Endothelial cell of umbilical vein (primary cell): ENCODE data around the gene INS. TPM values are rescaled to one million over a fixed set of nuclear protein-coding genes. Genes with fewer than 3 reads are reported as not detected.

ENCODE experiments used
- BruUV-seq: library from RNA; stranded (reverse); fragments of 400-500 nt; replicated peaks from 2 replicates; lab custom pipeline; 2021; lab: Mats Ljungman, UMichigan
- CTCF ChIA-PET: fragments of 300-600, 350-600 bp; sonication (Branson Sonifier 250); formaldehyde crosslinking; loops from one replicate; lab custom pipeline; 2021; ENCODE audit warnings: antibody characterized with exemption, inconsistent platforms; lab: Charles Lee
- POLR2A ChIA-PET: fragments of 300-600, 350-600 bp; sonication (Branson Sonifier 250); formaldehyde crosslinking; loops from one replicate; lab custom pipeline; 2021; ENCODE audit warnings: antibody characterized with exemption, inconsistent platforms; lab: Charles Lee
- DNase-seq: peaks from one replicate; pipeline ENCODE4 v3.0.0-alpha.2; 2011; ENCODE audit warnings: low read depth, low spot score
- FAIRE-seq: peaks from 2 replicates; lab custom pipeline; 2011; peaks lifted over from hg19 to GRCh38; lab: Jason Lieb, UNC
- H2AFZ ChIP-seq: 2 replicates; pipeline ENCODE4 v1.6.0; 2012; ENCODE audit warnings: low read depth, low read length, control low read depth, inconsistent platforms
- H3K27ac ChIP-seq: 2 replicates; pipeline ENCODE4 v1.5.1; 2011; ENCODE audit warnings: low read depth, mild to moderate bottlenecking, control low read depth, low read length, moderate library complexity; ENCODE audit not compliant: insufficient read depth
- H3K27me3 ChIP-seq, 2 experiments: 2 replicates each; pipeline versions ENCODE4 v1.6.0 to v1.6.1; 2011; ENCODE audit warnings: low read length in 2 of 2, mixed read lengths in 1 of 2; ENCODE audit not compliant: control insufficient read depth in 2 of 2, insufficient read depth in 2 of 2
- H3K36me3 ChIP-seq, 2 experiments: 2 replicates in 1 of 2; 3 replicates in 1 of 2; pipeline ENCODE4 v1.5.1; 2011; ENCODE audit warnings: low read length in 2 of 2, mild to moderate bottlenecking in 1 of 2, moderate library complexity in 1 of 2; ENCODE audit not compliant: control insufficient read depth in 2 of 2, insufficient read depth in 2 of 2; ENCODE audit errors: extremely low read depth in 1 of 2
- H3K4me1 ChIP-seq: 3 replicates; pipeline ENCODE4 v1.5.1; 2011; ENCODE audit warnings: mild to moderate bottlenecking, low read length; ENCODE audit not compliant: control insufficient read depth, insufficient read depth; ENCODE audit errors: extremely low read depth
- H3K4me2 ChIP-seq: 2 replicates; pipeline ENCODE4 v1.6.1; 2011; ENCODE audit warnings: low read length, control low read depth, mixed read lengths; ENCODE audit not compliant: insufficient read depth
- H3K4me3 ChIP-seq, 3 experiments: fragments of 200-600 bp in 1 of 3; sonication (generic), shearing (Covaris generic) in 1 of 3; replicated peaks in 1 of 3; 2 replicates each; pipeline ENCODE4 v1.5.1; 2011 to 2016; ENCODE audit warnings: control low read depth in 3 of 3, low read length in 3 of 3, mild to moderate bottlenecking in 2 of 3, inconsistent platforms in 1 of 3, low read depth in 1 of 3, moderate library complexity in 1 of 3; ENCODE audit not compliant: insufficient read depth in 1 of 3
- H3K79me2 ChIP-seq: 2 replicates; pipeline ENCODE4 v1.6.0; 2012; ENCODE audit warnings: low read length, inconsistent platforms; ENCODE audit not compliant: control insufficient read depth, insufficient read depth
- H3K9ac ChIP-seq: replicated peaks from 2 replicates; pipeline ENCODE3; 2011; ENCODE audit warnings: low read length, control low read depth; ENCODE audit not compliant: insufficient read depth; ENCODE audit errors: extremely low read depth
- H3K9me1 ChIP-seq: replicated peaks from 3 replicates; pipeline ENCODE4 v1.6.0; 2011; ENCODE audit warnings: mild to moderate bottlenecking, low read length; ENCODE audit not compliant: control insufficient read depth, insufficient read depth; ENCODE audit errors: extremely low read depth
- H3K9me3 ChIP-seq: replicated peaks from 2 replicates; pipeline ENCODE4 v1.5.1; 2012; ENCODE audit warnings: low read length, inconsistent platforms; ENCODE audit not compliant: control insufficient read depth, insufficient read depth
- H4K20me1 ChIP-seq: replicated peaks from 2 replicates; pipeline ENCODE3; 2011; ENCODE audit warnings: mild to moderate bottlenecking, low read length; ENCODE audit not compliant: control insufficient read depth, insufficient read depth; ENCODE audit errors: extremely low read depth
- CTCF ChIP-seq, 2 donors: IDR thresholded peaks; 1 replicate in 1 of 2; 2 replicates in 1 of 2; pipeline ENCODE4 v1.5.1; 2011; ENCODE audit warnings: low read length in 2 of 2, mild to moderate bottlenecking in 2 of 2, moderate library complexity in 2 of 2, control low read depth in 1 of 2, inconsistent platforms in 1 of 2, low read depth in 1 of 2; ENCODE audit not compliant: insufficient read depth in 1 of 2; ENCODE audit errors: extremely low read depth in 1 of 2
- FOS ChIP-seq: IDR thresholded peaks from 2 replicates; pipeline ENCODE4 v1.6.1; 2011; ENCODE audit warnings: mild to moderate bottlenecking, low read length, moderate library complexity, borderline replicate concordance; ENCODE audit not compliant: insufficient read depth
- GATA2 ChIP-seq: IDR thresholded peaks from 2 replicates; pipeline ENCODE4 v1.7.0; 2011; ENCODE audit warnings: low read depth, mild to moderate bottlenecking, moderate library complexity, mixed read lengths, low read length; ENCODE audit not compliant: insufficient read length, insufficient read depth
- JUN ChIP-seq: IDR thresholded peaks from 2 replicates; pipeline ENCODE4 v1.6.1; 2011; ENCODE audit warnings: borderline replicate concordance, low read depth; ENCODE audit not compliant: insufficient read length, insufficient read depth
- MYC ChIP-seq: IDR thresholded peaks from one replicate; pipeline ENCODE4 v1.6.1; 2011; ENCODE audit warnings: mild to moderate bottlenecking, low read depth, low read length
- dilution Hi-C: fragments of 300-500 bp; cut with MboI; formaldehyde crosslinking; loops from one replicate; pipeline ENCODE4 v1.15.0; 2019; ENCODE audit warnings: low sequenced_read_pairs; ENCODE audit not compliant: extremely low pct_ligation_motif_present
- intact Hi-C: fragments of 100-400 bp; cut with micrococcal nuclease; formaldehyde crosslinking; loops from one replicate; pipeline ENCODE4 v1.10.0; 2022
- polyA plus RNA-seq, 4 experiments: library from polyadenylated mRNA; depleted of rRNA in 3 of 4; stranded (reverse) in 3 of 4; unstranded in 1 of 4; fragments of >200 nt; gene quantifications; 2 replicates each; pipeline versions ENCODE4 v1.2.1 to v1.2.3, GENCODE V29; 2011 to 2012; ENCODE audit warnings: missing spikeins in 1 of 4
- total RNA-seq: library from RNA; stranded (reverse); gene quantifications from 2 replicates; pipeline ENCODE4 v1.2.3, GENCODE V29; 2021

INS gene
- total and polyA plus RNA-seq, 2 donors (not counting 3 experiments of a cell fraction or from before 2014, with no cell fraction given): not detected

DNA sequence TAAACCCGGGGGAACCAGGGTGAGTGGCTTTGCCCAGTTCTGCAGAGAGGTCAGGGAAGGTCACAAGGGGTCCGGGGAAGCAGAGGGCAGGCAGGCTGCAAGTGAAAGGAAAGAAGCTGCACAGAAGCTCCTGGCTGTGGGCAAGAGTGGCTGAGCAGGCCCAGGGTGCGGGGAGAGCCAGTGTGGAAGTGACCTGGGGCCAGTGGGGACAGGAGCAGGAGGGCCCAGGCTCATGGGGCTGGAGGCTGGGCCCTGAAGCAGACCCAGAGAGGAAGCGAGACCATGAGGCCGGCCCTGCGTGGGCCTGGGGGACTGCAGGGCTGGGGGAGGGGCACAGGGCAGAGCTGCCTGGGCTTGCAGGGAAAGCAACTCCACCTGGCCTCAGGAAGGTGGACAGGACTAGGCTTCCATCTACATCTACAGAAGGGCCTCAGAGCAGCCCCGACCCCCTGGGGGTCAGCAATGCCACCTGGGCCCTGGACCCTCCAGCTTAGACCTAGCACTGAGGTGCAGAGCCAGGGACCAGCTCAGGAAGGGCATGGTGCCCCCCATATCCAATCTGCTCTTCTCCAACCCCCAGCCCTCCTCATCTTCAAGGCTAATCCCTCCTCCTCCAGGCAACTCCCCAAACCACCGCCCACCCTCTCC is 33.4 kb downstream of the INS start:
- H3K4me2 ChIP-seq: no peak overlapping the region
- no TSS peak for BruUV-seq
- H3K4me1 ChIP-seq: no peaks in the 10 kb centered on the region
- ChIA-PET CTCF (interaction anchor here (1.2 kb wide), 1 partner anchor 24 kb away, joined by 4 read pairs; no protein-coding TSS in a partner anchor), POLR2A (no interaction called here)
- H3K79me2 ChIP-seq: no peaks in the 10 kb centered on the region
- no peak overlapping the region for H2AFZ ChIP-seq
- H3K9me3 ChIP-seq: no peaks in the 10 kb centered on the region
- no peak overlapping the region for H3K4me3 ChIP-seq
- no peak overlapping the region for H3K9ac ChIP-seq
- no peaks in the 10 kb centered on the region for H3K9me1 ChIP-seq
- dilution Hi-C loops (no loop called here), intact Hi-C loops (no loop called here)
- DNase-seq (no peak), FAIRE-seq (no peak)
- H3K27ac ChIP-seq: no peak overlapping the region
- H4K20me1 ChIP-seq: no peaks in the 10 kb centered on the region
- H3K27me3 ChIP-seq: no peaks in the 10 kb centered on the region
- TF ChIP-seq CTCF (IDR thresholded peaks at IDR 0.05; ENCODE audit: extremely low read depth in 1 of 2, insufficient read depth in 1 of 2, low read depth in 1 of 2, low read length in 2 of 2) (no peak), JUN (no peak), MYC (no peak), FOS (no peak), GATA2 (no peak)
- no peaks in the 10 kb centered on the region for H3K36me3 ChIP-seq
